CD14-positive monocyte (primary cell): ENCODE measurements around the gene ZGPAT. TPM values are rescaled to one million over a fixed set of nuclear protein-coding genes. Genes with fewer than 3 reads are reported as not detected.

Source experiments
- DNase-seq, 3 donors: peaks; one replicate each; pipeline ENCODE4 v3.0.0-alpha.2; 2011 to 2022
- H2AFZ ChIP-seq: 2 replicates; pipeline ENCODE4 v1.6.0; 2012; ENCODE audit warnings: mild to moderate bottlenecking, low read depth, low read length, inconsistent platforms; ENCODE audit not compliant: insufficient read depth, poor library complexity, severe bottlenecking
- H3K27ac ChIP-seq, 2 donors: 1 replicate in 1 of 2; 2 replicates in 1 of 2; pipeline ENCODE4 v1.5.1; 2012 to 2013; ENCODE audit warnings: low read length in 2 of 2, control low read depth in 1 of 2, inconsistent platforms in 1 of 2, low read depth in 1 of 2, mild to moderate bottlenecking in 1 of 2
- H3K27me3 ChIP-seq, 2 donors: one replicate each; pipeline versions ENCODE4 v1.6.0 to v1.6.1; 2011 to 2013; ENCODE audit warnings: low read length in 2 of 2; ENCODE audit not compliant: control insufficient read depth in 2 of 2, insufficient read depth in 2 of 2
- H3K36me3 ChIP-seq, 2 donors: replicated peaks in 1 of 2; 1 replicate in 1 of 2; 2 replicates in 1 of 2; pipeline versions ENCODE4 v1.5.1 to v1.6.1; 2012 to 2013; ENCODE audit warnings: low read length in 2 of 2, control low read depth in 1 of 2, inconsistent platforms in 1 of 2, mild to moderate bottlenecking in 1 of 2; ENCODE audit not compliant: insufficient read depth in 2 of 2, control insufficient read depth in 1 of 2
- H3K4me1 ChIP-seq, 2 donors: 1 replicate in 1 of 2; 2 replicates in 1 of 2; pipeline versions ENCODE4 v1.5.1 to v1.6.1; 2012 to 2013; ENCODE audit warnings: low read length in 2 of 2, control low read depth in 1 of 2, inconsistent platforms in 1 of 2, mild to moderate bottlenecking in 1 of 2, moderate library complexity in 1 of 2; ENCODE audit not compliant: insufficient read depth in 2 of 2, control insufficient read depth in 1 of 2
- H3K4me2 ChIP-seq: replicated peaks from 2 replicates; pipeline ENCODE3; 2012; ENCODE audit warnings: low read length, moderate library complexity, mild to moderate bottlenecking; ENCODE audit not compliant: poor library complexity, severe bottlenecking; ENCODE audit errors: extremely low read depth
- H3K4me3 ChIP-seq, 3 experiments: fragments of 200-600 bp in 1 of 3; sonication (generic) in 1 of 3; replicated peaks in 1 of 3; 1 replicate in 2 of 3; 2 replicates in 1 of 3; pipeline ENCODE4 v1.5.1; 2011 to 2013; ENCODE audit warnings: low read length in 3 of 3, mild to moderate bottlenecking in 3 of 3, control low read depth in 2 of 3, low read depth in 2 of 3, inconsistent platforms in 1 of 3, moderate library complexity in 1 of 3
- H3K79me2 ChIP-seq: 2 replicates; pipeline ENCODE4 v1.6.0; 2012; ENCODE audit warnings: mild to moderate bottlenecking, control low read depth, inconsistent platforms, low read length, moderate library complexity; ENCODE audit not compliant: insufficient read depth
- H3K9ac ChIP-seq: 2 replicates; pipeline ENCODE4 v1.6.0; 2017; ENCODE audit warnings: low read length, mild to moderate bottlenecking; ENCODE audit not compliant: insufficient read depth, poor library complexity, severe bottlenecking
- H3K9me3 ChIP-seq, 2 donors: replicated peaks in 1 of 2; 1 replicate in 1 of 2; 2 replicates in 1 of 2; pipeline versions ENCODE4 v1.5.1 to v1.6.1; 2012 to 2013; ENCODE audit warnings: low read length in 2 of 2, control low read depth in 1 of 2; ENCODE audit not compliant: control insufficient read depth in 1 of 2, insufficient read depth in 1 of 2
- H4K20me1 ChIP-seq: 2 replicates; pipeline ENCODE4 v1.6.0; 2012; ENCODE audit warnings: mild to moderate bottlenecking, low read length, control low read depth, moderate library complexity; ENCODE audit not compliant: insufficient read depth
- H3K27ac Mint-ChIP-seq, 7 donors: one replicate each; pipeline ENCODE4 v1.8.0; 2020; ENCODE audit warnings: mild to moderate bottlenecking in 7 of 7, mixed read lengths in 7 of 7, moderate library complexity in 6 of 7, inconsistent platforms in 2 of 7
- H3K27me3 Mint-ChIP-seq, 3 donors: one replicate each; pipeline ENCODE4 v1.8.0; 2021 to 2022; ENCODE audit warnings: low read depth in 3 of 3, mild to moderate bottlenecking in 3 of 3, mixed read lengths in 3 of 3, moderate library complexity in 3 of 3, inconsistent platforms in 1 of 3
- H3K36me3 Mint-ChIP-seq, 2 donors: one replicate each; pipeline ENCODE4 v1.8.0; 2020; ENCODE audit warnings: mixed read lengths in 2 of 2, inconsistent platforms in 1 of 2, mild to moderate bottlenecking in 1 of 2
- H3K4me1 Mint-ChIP-seq: one replicate; pipeline ENCODE4 v1.8.0; 2020; ENCODE audit warnings: mild to moderate bottlenecking, mixed read lengths
- H3K4me3 Mint-ChIP-seq, 2 donors: one replicate each; pipeline ENCODE4 v1.8.0; 2020; ENCODE audit warnings: mild to moderate bottlenecking in 2 of 2, mixed read lengths in 2 of 2, moderate library complexity in 1 of 2
- H3K9me3 Mint-ChIP-seq, 7 donors: one replicate each; pipeline ENCODE4 v1.8.0; 2020 to 2022; ENCODE audit warnings: mixed read lengths in 7 of 7, mild to moderate bottlenecking in 6 of 7, moderate library complexity in 6 of 7, inconsistent platforms in 2 of 7
- WGBS: methylation state at CpG from one replicate; pipeline ENCODE4 v1.1.5; 2013; ENCODE audit warnings: missing lambda C conversion rate; ENCODE audit not compliant: insufficient coverage; 5-methylcytosine and 5-hydroxymethylcytosine counted together
- intact Hi-C, 2 donors: fragments of 100-400 bp; cut with micrococcal nuclease; formaldehyde crosslinking; loops; one replicate each; pipeline versions ENCODE4 v1.15.0 to v1.15.1; 2023
- polyA plus RNA-seq, 3 donors: library from polyadenylated mRNA; depleted of rRNA in 1 of 3; unstranded in 2 of 3; stranded (reverse) in 1 of 3; fragments of 300-500 nt in 2 of 3; fragments of >200 nt in 1 of 3; fragmentation: Illumina TruSeq in 2 of 3; gene quantifications; 1 replicate in 2 of 3; 2 replicates in 1 of 3; pipeline ENCODE4 v1.2.3, GENCODE V29; 2012 to 2021
- TF ChIP-seq, protein P1 (sequence below): fragments of 200-600 bp; IDR thresholded peaks from one replicate; pipeline ENCODE4 v1.8.0; 2022; ENCODE audit warnings: antibody characterized with exemption, mild to moderate bottlenecking

The ZGPAT gene
- polyA plus RNA-seq, 3 donors = 24.2 to 58.6 (median 28.3) TPM

DNA sequence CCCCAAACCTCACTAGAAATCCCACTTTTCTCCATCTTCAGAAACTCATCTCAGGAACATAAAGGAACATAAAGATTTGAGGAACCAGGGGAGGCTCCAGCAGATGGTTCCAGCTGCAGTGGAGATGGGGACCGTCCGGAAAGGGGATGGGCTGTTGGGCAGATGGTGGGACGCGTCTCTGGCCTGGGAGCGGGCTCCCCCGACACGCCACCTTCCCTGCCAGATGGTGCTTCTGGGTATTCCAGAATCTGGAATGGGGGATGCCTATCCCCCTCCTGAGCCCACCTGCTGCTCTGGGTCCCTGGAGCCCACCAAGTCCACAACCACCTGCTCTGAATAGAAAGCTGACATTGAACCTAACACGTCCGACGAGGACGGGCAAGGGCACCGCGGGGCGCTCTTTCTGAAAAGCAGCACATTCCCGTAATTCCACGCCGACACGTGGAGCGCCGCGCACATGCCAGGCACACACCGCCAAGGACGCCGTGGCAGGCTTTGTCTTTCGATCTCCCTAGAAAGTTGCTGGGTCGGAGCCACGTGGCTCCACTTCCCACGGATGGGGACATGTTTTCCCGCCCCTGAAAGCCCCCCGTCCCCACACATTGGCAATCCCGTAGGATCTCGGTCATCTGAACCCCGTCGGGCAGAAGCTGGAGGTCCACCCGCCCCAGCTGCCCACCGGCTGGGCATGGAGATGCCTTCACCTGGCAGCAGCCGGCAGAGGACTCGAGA lies 59.0 kb downstream of the ZGPAT start:
- Histone ChIP-seq H3K4me1 (no peaks in the 10 kb centered on the region), H3K79me2 (no peaks in the 10 kb centered on the region), H3K9me3 (no peaks in the 10 kb centered on the region), H3K4me3 (no peak overlapping the region), H3K36me3 (no peaks in the 10 kb centered on the region), H3K27me3 (no peaks in the 10 kb centered on the region), H4K20me1 (no peaks in the 10 kb centered on the region), H2AFZ (no peak overlapping the region), H3K4me2 (no peak overlapping the region), H3K27ac (no peak overlapping the region), H3K9ac (no peak overlapping the region)
- peaks cover 0 to 4% (median 0%) of the 10 kb centered on the region in 7 donors for H3K9me3 Mint-ChIP-seq
- H3K4me3 Mint-ChIP-seq = no peak overlapping the region
- H3K36me3 Mint-ChIP-seq = no peaks in the 10 kb centered on the region
- intact Hi-C loops = no loop called here
- no peak for DNase-seq
- WGBS = 96% methylated on average over 35 of the region's 38 CpGs
- no peak overlapping the region for H3K27ac Mint-ChIP-seq
- TF ChIP-seq, protein P1, sequence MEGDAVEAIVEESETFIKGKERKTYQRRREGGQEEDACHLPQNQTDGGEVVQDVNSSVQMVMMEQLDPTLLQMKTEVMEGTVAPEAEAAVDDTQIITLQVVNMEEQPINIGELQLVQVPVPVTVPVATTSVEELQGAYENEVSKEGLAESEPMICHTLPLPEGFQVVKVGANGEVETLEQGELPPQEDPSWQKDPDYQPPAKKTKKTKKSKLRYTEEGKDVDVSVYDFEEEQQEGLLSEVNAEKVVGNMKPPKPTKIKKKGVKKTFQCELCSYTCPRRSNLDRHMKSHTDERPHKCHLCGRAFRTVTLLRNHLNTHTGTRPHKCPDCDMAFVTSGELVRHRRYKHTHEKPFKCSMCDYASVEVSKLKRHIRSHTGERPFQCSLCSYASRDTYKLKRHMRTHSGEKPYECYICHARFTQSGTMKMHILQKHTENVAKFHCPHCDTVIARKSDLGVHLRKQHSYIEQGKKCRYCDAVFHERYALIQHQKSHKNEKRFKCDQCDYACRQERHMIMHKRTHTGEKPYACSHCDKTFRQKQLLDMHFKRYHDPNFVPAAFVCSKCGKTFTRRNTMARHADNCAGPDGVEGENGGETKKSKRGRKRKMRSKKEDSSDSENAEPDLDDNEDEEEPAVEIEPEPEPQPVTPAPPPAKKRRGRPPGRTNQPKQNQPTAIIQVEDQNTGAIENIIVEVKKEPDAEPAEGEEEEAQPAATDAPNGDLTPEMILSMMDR = no peak
- peaks cover 0 to 12% (median 6%) of the 10 kb centered on the region in 3 donors for H3K27me3 Mint-ChIP-seq
- H3K4me1 Mint-ChIP-seq = no peaks in the 10 kb centered on the region

DNA sequence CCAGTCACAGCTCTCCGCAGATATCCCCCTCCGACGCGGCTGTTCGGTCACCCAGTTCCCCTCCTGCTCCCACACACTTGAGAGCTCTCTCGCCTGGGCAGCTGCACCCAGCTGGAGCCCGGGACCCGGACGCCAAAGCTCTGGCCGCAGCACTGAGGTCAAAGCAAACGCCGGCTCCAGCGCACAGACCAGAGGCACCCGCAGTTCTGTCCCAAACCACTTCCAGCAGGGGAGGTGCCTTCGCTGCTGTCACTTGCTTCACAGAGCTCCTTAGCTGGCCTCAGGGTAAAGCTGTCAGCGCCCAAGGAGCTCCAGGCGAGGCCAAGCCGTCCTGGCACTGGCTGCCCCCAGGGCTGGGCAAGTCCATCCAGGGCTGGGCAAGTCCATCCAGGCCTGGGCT lies 59.6 kb downstream of the ZGPAT start:
- no peaks in the 10 kb centered on the region for H3K79me2 ChIP-seq
- Mint-ChIP-seq H3K36me3 (no peaks in the 10 kb centered on the region), H3K4me1 (no peaks in the 10 kb centered on the region), H3K9me3 (peaks cover 0 to 4% (median 0%) of the 10 kb centered on the region in 7 donors), H3K27ac (no peak overlapping the region), H3K4me3 (no peak overlapping the region), H3K27me3 (peaks cover 0 to 9% (median 6%) of the 10 kb centered on the region in 3 donors)
- no peak for DNase-seq
- no peaks in the 10 kb centered on the region for H3K4me1 ChIP-seq
- no peaks in the 10 kb centered on the region for H3K9me3 ChIP-seq
- no peak overlapping the region for H3K4me3 ChIP-seq
- intact Hi-C loops = no loop called here
- TF ChIP-seq, protein P1 = no peak
- no peak overlapping the region for H3K4me2 ChIP-seq
- H3K36me3 ChIP-seq = no peaks in the 10 kb centered on the region
- no peak overlapping the region for H3K9ac ChIP-seq
- H3K27ac ChIP-seq = no peak overlapping the region
- H4K20me1 ChIP-seq = no peaks in the 10 kb centered on the region
- no peak overlapping the region for H2AFZ ChIP-seq
- 85% methylated on average over 18 of the region's 18 CpGs for WGBS
- no peaks in the 10 kb centered on the region for H3K27me3 ChIP-seq
